Tibial nerve (tissue), 4 donors: ENCODE measurements around the gene PRPF19. TPM values are rescaled to one million over a fixed set of nuclear protein-coding genes. Genes with fewer than 3 reads are reported as not detected.

Experiments
- DNase-seq, 2 donors: peaks; one replicate each; pipeline ENCODE4 v3.0.0-alpha.2; 2019; ENCODE audit warnings: low spot score in 2 of 2
- H3K27ac ChIP-seq, 4 donors: fragments of 200-600 bp; sonication (generic) in 3 of 4; one replicate each; pipeline ENCODE4 v1.5.1; 2017 to 2019; ENCODE audit warnings: mild to moderate bottlenecking in 1 of 4
- H3K27me3 ChIP-seq, 2 donors: fragments of 200-600 bp; sonication (generic) in 1 of 2; one replicate each; pipeline versions ENCODE4 v1.5.1 to v1.6.0; 2017 to 2019
- H3K36me3 ChIP-seq, 3 donors: fragments of 200-600 bp; sonication (generic); one replicate each; pipeline ENCODE4 v1.5.1; 2018 to 2019
- H3K4me1 ChIP-seq, 4 donors: fragments of 200-600 bp; sonication (generic) in 3 of 4; one replicate each; pipeline ENCODE4 v1.5.1; 2017 to 2019
- H3K4me3 ChIP-seq, 4 donors: fragments of 200-600 bp; sonication (generic) in 3 of 4; one replicate each; pipeline ENCODE4 v1.5.1; 2017 to 2019; ENCODE audit warnings: mild to moderate bottlenecking in 1 of 4, moderate library complexity in 1 of 4
- H3K9me3 ChIP-seq, 4 donors: fragments of 200-600 bp; sonication (generic) in 3 of 4; one replicate each; pipeline ENCODE4 v1.5.1; 2017 to 2019
- CTCF ChIP-seq, 5 experiments: fragments of 200-600 bp in 3 of 5; fragments of 450-650 bp in 2 of 5; sonication (generic) in 3 of 5; IDR thresholded peaks; one replicate each; pipeline ENCODE4 v1.5.1; 2016 to 2019; ENCODE audit warnings: antibody characterized with exemption in 5 of 5, mild to moderate bottlenecking in 3 of 5, moderate library complexity in 2 of 5
- EP300 ChIP-seq, 2 donors: sonication (generic); formaldehyde crosslinking; IDR thresholded peaks; one replicate each; pipeline ENCODE4 v1.6.1; 2017; ENCODE audit warnings: antibody characterized with exemption in 2 of 2, mild to moderate bottlenecking in 1 of 2
- POLR2A ChIP-seq, 2 donors: fragments of 450-650 bp; IDR thresholded peaks; one replicate each; pipeline ENCODE4 v1.6.1; 2017; ENCODE audit warnings: antibody characterized with exemption in 2 of 2, mild to moderate bottlenecking in 2 of 2, moderate library complexity in 2 of 2
- WGBS, 2 donors: methylation state at CpG; one replicate each; pipeline ENCODE4 v1.1.5; 2018; 5-methylcytosine and 5-hydroxymethylcytosine counted together
- total RNA-seq, 4 donors: library from RNA; depleted of rRNA; stranded (reverse); fragments of >200 nt; gene quantifications; one replicate each; pipeline ENCODE4 v1.1.0, GENCODE V29; 2016

PRPF19 gene
- total RNA-seq, 4 donors from 2014 or later: 49.6 to 92.0 (median 55.5) TPM

DNA sequence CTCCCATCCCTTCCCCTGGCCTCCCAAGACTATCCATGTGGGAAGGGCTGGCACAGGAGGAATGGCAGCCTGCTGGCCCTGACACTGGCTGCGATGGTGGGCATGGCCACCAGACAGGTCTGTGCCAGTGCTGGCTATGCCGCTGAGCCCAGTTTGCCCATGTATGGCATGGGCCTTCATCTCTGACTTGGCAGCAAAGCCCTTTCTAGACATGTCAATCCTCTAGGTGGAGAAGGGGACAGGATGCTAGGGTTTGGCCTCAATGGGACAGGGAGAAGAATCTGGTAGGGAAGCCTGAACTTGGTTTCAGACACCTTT is 30.3 kb downstream of the PRPF19 start:
- H3K27me3 ChIP-seq: no peaks in the 10 kb centered on the region
- no peaks in the 10 kb centered on the region for H3K9me3 ChIP-seq
- peaks cover 0 to 53% (median 0%) of the 10 kb centered on the region in 4 donors for H3K4me1 ChIP-seq
- WGBS, 2 donors: 100% methylated on average over 2 of the region's 2 CpGs
- H3K36me3 ChIP-seq: peaks cover 0 to 53% (median 0%) of the 10 kb centered on the region in 3 donors
- no peak overlapping the region for H3K4me3 ChIP-seq
- TF ChIP-seq POLR2A (IDR thresholded peaks at IDR 0.05): no peak
- TF ChIP-seq EP300 (IDR thresholded peaks at IDR 0.05): no peak
- TF ChIP-seq CTCF (IDR thresholded peaks at IDR 0.05): no peak
- DNase-seq: no peak
- peak overlapping the region in 1 of 4 donors; percentile 6 for H3K27ac ChIP-seq

GRCh38 chr11:60875366-60876167 is 30.8 kb downstream of the PRPF19 start:
- DNase-seq: no peak
- 81 to 85% methylated on average over 7 of the region's 7 CpGs for WGBS, 2 donors

GRCh38 chr11:60874421-60875365 is 31.7 kb downstream of the PRPF19 start:
- Histone ChIP-seq H3K27me3 (no peaks in the 10 kb centered on the region), H3K36me3 (peaks cover 0 to 39% (median 0%) of the 10 kb centered on the region in 3 donors), H3K4me3 (no peak overlapping the region), H3K9me3 (no peaks in the 10 kb centered on the region), H3K27ac (no peak overlapping the region), H3K4me1 (peaks cover 0 to 49% (median 0%) of the 10 kb centered on the region in 4 donors)
- 78 to 81% methylated on average over 12 to 13 of the region's 13 CpGs for WGBS, 2 donors
- DNase-seq: no peak
- TF ChIP-seq POLR2A (IDR thresholded peaks at IDR 0.05): no peak
- no peak for TF ChIP-seq EP300 (IDR thresholded peaks at IDR 0.05)
- no peak for TF ChIP-seq CTCF (IDR thresholded peaks at IDR 0.05)

More at GRCh38 chr11:60875366-60876167, 30.8 kb downstream of the PRPF19 start:
- Histone ChIP-seq H3K4me3 (no peak overlapping the region), H3K9me3 (no peaks in the 10 kb centered on the region), H3K27me3 (no peaks in the 10 kb centered on the region), H3K4me1 (peaks cover 0 to 52% (median 0%) of the 10 kb centered on the region in 4 donors), H3K27ac (no peak overlapping the region), H3K36me3 (peaks cover 0 to 47% (median 0%) of the 10 kb centered on the region in 3 donors)
- TF ChIP-seq CTCF (IDR thresholded peaks at IDR 0.05): no peak
- TF ChIP-seq EP300 (IDR thresholded peaks at IDR 0.05): no peak
- TF ChIP-seq POLR2A (IDR thresholded peaks at IDR 0.05): no peak

- WGBS, 2 donors: 88% methylated on average over 12 of the region's 12 CpGs
- Histone ChIP-seq H3K4me1 (peaks cover 0 to 42% (median 0%) of the 10 kb centered on the region in 4 donors), H3K27me3 (no peaks in the 10 kb centered on the region), H3K4me3 (no peak overlapping the region), H3K36me3 (peaks cover 0 to 34% (median 0%) of the 10 kb centered on the region in 3 donors), H3K9me3 (no peaks in the 10 kb centered on the region), H3K27ac (no peak overlapping the region)
- no peak for DNase-seq
- TF ChIP-seq POLR2A (IDR thresholded peaks at IDR 0.05) (no peak), CTCF (IDR thresholded peaks at IDR 0.05) (no peak), EP300 (IDR thresholded peaks at IDR 0.05) (no peak)
Observed at GRCh38 chr11:60873533-60873932, 32.9 kb downstream of the PRPF19 start.
